Activated CD4-positive, alpha-beta T cell treated with anti-CD3 and anti-CD28 coated beads, Interleukin-10, Interleukin-2, amounts not matched to agents 100 ng/mL and 50 ng/mL, durations not matched to agents 16 hours and 8 hours (primary cell): ENCODE results near the gene LRRC7.

Experiments used
- DNase-seq: peaks from one replicate; pipeline ENCODE4 v3.0.0-alpha.2; 2020

Gene LRRC7

DNA sequence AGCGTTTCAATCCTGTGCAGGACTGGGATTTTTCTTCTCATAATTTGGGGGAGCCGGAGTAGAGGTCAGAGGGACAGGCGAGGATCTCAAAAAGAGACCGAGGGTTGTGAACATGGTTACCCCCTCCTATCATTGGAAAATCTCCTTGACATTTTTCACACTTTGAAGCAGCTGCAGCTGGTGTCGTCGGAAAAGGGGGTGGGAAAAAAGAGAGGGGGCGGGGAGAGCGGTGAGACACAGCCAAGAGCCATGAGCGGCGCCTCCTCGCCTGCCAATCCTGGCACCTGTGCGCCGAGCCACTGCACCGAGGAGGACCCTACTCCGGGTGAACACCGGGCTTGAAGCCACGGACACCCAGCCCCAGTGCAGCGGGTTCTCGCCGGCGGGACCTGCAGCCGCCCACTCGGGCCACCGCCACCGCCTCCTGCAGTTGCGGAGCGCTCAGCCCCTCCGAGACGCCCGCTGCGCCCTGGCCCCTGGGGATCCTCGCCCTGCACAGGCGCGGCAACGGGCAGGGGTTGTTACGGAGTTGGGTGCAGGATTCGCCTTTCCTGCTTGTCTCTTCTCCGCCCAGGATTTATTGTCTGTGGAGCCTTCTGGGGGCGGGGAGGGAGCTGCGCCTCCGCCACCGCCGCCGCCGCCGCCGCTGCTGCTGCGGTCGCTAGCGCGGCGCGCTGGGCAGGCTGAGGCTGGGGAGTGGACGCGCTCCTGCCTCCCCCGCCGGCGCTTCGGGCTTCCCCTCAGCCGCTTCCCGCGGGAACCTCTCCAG is at the start of gene LRRC7:
Gene LRRC7, plus strand, starts transcription at position 271 of the 769 bp plus-strand sequence. CDS start 718 bp downstream, outside the sequence.
- peak; percentile 2 for DNase-seq

DNA sequence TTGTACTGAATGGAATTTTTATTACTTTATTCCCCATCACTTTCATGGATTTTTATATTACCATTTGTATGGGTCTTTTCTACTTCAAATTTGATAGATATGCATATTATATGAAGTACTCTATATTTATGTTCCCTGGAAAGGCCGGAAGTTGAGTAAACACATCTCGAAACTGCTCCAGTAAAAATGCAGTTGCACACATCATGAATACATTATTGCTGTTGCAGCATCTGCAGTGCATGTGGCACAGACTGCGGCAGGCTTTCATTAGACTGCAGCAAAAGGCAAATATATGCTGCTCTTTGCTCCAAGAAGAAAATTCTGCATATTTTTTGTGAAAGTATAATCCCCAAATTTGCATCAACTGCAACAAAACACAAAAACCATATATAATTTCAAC is 48.7 kb upstream of the LRRC7 start:
- DNase-seq = no peak

DNA sequence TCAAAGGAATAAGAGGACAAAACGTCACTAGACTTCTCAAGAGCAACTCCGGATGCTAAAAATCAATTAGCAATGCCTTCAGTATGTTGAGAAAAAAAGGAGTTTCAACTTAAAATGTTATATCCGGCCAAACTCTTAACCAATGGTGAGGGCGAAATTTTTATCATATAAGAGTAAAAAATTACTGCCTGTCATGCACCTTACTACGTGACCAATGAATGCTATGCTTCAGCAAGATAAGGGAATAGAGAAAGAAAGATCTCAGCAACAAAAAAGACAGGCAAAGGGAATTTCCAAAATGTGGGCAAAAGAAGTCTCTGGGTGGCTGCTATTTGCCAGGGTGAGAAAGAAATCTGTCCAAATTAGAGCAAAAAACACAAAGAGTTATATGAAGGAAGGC is 47.4 kb upstream of the LRRC7 start:
- DNase-seq = no peak

DNA sequence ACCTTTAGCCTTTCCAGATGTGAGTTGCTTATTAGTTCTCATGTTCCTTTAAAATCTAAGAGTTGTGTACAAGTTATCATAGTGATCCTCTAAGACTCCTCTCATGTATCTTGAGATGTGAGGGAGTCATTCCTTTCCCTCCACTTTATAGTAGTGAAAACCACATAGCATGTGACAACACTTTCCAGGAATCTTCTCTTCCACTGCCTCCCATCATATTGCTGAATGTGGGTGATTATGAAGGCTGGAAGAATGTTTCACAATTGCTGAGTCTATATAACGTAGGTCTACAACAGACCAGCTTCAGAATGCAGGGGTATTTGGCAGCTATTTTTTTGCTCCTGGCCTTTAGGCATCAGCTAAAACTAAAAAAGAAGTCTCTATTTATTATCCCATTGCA is 44.7 kb upstream of the LRRC7 start:
- no peak for DNase-seq

DNA sequence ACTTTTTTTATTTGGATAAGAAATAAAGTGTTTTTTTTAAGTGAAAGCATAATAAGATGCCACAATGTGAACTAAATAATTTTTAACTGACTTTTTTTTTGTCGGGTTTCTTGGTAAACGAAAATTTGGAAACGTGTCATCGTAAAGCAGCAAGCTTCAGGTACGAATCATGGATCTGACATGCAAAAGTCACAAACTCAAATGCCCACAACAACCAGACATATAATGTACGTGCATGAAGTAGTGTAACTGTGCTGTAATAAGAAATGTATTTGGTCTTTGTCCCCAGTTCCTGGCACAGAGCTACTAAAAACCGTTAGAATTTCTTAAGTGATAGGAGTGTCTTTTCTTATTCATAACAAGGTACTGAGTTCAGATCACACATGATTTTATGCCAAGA is 44.3 kb upstream of the LRRC7 start:
- no peak for DNase-seq

DNA sequence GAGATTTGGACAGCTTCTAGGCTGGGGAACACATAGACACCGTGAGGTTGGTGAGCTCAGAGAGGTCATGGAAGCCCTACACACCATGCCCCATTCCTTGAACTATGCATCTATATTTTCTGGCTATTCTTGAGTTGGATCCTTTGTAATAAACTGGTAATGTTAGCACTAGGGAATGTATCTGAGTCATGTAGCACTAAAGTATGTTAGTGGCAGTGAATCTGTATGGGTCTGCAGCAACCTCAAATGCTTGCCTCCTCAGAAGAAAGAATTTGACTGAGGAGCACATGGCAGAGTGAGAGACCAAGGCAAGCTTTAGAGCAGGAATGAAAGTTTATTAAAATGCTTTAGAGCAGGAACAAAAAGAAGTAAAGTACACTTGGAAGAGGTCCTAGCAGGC is 43.7 kb upstream of the LRRC7 start:
- DNase-seq = no peak

DNA sequence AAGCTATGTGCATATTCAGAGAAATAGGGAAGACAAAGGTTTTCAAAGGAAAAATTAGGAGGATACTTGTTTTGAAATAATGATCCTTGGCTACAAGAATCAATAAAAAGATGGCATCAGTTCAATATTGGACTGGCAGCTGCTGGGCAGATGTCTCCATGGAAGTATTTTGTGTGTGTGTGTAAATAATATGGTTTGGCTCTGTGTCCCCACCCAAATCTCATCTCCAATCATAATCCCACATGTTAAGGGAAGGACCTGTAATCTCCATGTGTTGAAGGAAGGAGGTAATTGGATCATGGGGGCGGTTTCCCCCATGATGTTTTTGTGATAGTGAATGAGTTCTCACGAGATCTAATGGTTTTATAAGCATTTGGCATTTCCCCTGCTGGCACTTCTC is 40.4 kb upstream of the LRRC7 start:
- no peak for DNase-seq

DNA sequence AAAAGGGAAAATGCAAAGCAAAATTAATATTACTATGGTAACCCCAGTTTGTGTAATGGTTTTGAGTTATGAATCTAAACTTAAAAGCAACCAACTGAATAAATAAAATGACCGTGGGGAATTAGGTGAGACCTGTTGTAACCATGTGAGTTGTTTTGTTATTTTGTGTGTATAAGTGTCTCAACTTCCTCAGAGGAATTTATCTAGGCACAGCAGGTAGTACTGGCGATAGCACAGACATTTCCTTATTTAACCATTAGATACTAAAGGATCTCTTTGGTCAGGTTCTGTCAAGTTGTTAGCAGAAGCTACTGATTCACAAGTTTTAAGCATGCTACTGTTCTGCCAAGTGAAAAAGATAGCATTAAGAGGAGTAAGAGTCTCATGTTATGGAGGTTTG is 39.3 kb upstream of the LRRC7 start:
- no peak for DNase-seq

DNA sequence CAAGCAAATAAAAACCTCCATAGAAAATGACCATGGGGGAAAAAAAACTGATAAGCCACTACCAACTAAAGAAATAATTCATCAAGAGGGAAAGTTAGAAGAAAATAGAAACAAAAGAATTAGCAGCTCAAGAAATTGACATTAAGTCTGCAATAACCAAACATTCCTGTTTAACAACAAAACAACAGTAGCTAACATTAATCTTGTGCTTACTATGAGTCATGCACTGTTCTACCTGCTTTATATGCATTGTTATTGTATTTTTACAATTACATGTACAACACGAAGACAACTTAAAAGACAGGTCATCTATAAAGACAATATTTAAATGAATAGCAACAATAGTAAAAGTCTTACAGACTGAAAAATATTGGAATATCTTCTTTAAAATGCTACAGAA is 34.4 kb upstream of the LRRC7 start:
- DNase-seq = no peak

DNA sequence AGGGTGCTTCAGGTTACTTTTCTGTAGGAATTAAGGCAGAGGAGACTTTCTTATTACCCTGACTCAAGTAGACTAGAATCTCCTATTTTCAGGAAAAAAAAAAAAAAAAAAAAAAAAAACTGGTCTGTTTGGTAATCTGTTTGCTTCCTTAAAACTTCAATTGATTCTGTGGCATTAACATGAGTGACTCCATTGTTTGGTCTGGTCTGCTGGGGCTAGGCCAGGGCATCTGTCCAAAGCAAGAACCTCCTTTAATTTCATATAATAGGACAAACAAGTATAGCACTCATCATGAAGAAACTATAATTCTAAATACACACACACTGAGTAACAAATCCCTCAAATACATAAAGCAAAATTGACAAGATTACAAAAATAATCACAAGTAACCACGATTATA is 32.9 kb upstream of the LRRC7 start:
- no peak for DNase-seq

DNA sequence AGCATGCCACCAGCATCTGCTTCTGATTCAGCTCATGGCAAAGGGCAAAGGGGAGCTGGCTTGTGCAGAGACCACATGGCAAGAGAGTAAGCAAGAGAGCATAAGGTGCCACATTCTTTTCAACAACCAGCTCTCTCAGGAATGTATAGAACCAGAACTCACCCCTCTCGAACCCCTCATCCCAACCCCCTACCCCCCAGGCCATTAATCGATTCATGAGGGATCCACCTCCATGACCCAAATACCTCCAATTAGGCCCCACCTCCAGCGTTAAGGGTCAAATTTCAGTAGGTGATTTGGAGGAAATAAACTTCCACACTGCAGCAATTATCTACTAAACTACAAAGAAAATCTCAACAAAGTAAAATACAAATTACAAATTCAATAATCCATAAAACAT is 32.2 kb upstream of the LRRC7 start:
- DNase-seq = no peak

DNA sequence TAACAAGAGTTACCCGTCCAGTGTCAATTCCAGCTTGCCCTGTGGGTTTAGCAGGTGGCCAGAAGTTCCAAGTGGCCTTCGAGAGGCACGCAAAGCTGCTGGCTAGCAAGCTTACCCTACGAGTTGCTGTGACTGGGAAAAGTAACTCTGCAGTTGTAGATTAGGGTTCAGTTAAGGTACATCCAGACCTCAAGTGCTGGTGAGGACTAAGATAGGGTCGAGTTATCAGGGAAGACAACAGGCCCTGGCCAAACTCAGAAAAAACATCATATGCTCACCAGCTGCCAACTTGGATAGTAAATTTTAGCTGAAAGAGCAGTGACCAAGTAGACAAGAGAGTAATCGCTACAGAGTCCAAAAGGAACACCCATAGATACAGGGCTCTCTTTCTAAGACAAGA is 27.7 kb upstream of the LRRC7 start:
- DNase-seq = no peak

DNA sequence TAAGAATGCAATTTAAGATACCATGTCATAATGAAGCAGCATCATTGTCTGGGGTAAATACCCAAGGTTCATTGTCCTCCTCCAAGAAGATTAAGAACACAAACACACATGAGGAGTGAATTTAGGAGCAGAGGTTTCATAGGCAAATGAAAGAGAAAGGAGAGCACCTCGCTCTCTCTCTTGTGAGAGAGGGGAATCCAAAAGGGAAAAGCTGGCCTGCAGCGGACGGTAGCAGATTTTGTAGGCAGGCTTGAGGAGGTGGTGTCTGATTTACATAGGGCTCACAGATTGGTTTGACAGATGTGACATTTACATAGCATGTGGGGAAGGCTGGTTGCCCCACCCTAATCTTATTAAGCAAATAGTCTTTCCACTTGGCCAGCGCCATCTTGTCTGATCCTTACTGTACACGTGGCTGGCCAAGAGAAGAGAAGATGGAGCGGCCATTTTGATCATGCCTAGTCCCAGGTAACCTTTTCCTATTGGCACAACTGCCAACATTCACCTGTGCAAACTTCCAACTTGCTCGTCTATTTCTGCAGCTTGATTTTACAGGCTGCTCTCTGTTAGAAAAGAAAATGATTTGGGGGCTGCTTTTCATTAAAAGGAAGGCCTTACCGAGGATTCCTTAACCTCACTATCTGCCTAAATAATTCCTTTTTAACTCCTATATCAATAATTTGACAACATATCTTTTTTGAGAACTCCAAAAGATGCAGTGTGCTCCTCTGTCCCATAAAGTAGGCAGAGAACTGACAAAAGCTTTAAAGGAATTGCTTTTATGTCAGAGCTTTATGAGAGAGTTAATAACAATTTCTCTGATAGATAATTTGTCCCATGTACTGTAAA is 16.0 kb upstream of the LRRC7 start:
- no peak for DNase-seq

DNA sequence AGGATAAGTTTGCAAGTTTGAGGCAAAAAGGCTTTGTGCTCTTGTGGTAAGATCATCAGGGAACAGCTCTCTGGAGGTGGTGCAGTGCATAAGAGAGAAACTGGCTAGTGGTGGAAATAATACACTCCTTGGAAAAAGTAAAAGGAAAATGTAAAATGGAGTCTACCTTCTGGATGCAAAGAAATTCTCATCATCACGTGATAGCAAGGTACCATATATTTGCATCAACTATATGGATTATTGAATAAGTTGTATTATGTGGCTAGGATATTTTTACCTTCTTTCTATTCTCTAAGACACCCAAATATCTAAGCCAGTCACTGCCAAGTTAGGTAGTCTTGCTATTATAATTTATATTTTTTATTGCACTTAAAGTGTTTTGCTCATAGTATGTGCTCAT is 14.0 kb upstream of the LRRC7 start:
- no peak for DNase-seq

DNA sequence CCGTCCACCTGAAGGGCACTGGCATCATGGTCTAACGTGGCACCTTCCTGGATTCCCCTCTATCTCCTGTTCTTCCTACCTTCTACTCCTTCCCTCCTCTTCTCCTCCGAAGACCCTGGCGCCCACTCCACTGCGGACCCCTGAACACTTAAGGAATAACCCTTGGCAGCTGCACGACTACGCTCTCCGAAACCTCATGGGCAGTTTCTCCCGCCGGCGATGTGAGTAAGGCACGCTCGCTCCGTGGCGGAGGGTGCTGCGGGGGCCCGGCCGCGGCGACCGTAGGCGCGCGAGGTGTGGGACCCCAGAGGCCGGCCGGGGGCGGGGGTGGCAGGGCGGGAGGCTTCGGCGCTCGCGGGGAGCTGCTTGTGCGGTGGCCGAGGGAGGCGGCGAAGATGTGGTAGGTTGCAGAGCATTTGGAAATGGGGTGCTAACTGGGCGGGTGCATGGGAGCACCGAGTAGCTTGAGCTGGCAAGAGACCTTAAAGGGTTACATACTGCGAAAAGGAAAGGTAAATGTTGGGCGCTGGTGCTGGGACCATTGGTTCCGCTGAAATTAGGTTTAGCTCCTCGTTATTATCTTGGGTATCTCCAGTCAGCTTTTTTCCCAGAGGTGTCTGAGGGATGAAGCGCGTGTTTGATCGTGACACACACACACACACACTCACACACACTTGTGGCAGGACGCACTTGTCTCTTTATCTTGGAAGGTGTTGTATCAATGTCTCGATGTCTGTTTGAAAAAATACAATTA is 876 bp downstream of the LRRC7 start:
- no peak for DNase-seq

DNA sequence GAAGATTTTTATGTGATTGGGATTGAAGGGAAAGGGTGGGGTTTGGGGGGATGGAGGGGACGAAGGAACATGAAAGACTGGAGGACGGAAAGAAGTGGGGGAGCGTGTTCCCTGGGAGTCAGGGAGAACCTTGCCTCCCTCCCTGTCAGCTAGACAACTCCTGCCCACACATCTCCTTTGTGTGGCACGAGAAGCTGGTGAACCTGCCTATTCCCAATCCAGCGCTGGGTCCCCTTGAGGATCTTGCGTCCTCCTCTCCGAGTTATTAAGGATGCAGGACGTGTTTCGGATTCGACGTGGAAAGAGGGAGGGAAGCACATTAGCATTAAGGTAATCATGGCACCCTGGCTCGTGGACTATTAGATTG is 1.4 kb downstream of the LRRC7 start:
- no peak for DNase-seq

DNA sequence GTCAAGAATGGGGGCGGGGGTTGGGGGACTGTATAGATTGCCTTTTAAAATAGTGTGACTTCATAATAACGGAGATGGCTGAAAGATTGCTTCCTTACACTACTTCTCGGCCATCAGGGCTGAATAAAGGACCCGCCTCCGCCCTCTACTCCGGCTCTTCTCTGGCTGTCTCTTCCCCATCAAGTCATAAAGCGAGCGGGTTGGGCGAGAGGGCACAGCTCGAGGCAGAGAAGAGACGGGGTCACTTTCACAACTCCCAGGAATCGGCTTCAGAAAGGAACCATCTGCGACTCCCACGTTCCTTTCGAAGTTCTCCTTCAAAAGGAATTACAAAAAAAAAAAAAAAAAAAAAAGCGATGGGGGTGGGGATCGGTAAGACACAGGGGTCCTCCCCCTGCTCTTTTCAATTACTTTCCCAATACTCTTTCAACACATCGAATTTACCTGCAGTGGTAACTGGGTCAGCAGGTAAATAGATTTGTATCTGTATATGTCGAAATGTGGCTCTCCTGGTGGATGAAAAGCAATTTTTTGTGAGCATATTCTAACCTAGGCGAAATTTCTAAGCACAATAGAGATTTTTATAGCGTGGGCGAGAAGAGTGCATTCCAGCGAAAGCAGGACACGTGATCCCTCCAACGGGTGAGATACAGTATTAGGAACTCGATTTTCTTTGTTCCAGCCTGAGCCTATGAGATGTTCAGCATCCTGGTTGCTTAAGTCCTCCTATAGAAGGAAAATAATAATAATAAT is 2.0 kb downstream of the LRRC7 start:
- DNase-seq = no peak

DNA sequence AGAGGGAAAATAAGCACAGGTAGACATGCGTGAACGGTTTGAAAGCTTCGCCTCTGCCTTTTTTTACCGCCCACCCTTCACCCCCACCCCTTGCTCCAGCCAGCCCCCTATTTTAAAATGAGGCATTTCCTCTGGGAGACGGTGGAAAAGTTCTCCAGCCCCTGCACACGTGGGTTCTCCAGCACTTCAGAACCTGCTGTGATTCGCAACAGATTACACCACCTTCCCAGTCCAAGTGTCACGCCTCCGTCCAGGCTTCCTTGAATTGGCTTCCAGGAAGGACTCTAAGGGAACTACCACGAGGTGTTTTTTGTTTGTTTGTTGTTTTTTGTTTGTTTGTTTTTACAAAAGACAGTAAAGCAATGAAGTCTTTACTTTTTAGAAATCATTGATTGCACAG is 2.6 kb downstream of the LRRC7 start:
- DNase-seq = no peak

DNA sequence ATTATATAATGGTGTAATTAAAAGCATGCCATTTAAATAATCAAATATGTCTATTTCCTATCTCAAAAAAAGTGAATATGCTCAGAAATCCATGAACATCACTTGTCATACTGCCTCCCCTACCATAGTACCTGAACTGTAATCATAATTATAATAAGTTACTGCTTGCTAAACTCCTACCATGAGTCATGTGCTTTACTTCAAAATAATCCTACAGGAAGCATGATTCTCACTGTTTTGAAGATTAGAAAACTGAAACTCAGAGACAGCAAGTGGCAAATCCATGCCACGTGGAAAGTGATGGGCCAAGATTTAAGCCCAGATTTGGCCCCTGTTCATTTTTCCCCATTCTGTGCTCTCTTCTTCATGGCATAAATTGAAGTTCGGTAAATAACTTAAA is 5.2 kb downstream of the LRRC7 start:
- DNase-seq = no peak

DNA sequence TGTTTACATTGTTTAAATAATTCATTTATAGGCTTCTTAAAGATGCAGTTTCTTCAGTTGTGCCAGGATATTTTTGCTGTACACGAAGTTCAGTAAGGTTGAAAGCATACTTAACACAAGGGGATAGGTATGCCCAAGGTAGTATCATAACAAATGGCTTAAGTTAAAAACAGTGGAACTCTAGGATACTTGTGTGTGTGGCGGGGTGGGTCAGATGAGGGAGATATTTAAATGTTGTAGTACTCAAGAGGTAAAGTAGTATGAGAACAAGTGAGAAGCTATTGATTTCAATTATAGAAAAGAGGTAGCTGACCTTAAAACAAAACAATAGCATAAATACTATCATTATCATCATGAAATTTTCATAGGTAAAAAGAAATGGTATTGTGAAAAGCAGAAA is 6.2 kb downstream of the LRRC7 start:
- DNase-seq = no peak

DNA sequence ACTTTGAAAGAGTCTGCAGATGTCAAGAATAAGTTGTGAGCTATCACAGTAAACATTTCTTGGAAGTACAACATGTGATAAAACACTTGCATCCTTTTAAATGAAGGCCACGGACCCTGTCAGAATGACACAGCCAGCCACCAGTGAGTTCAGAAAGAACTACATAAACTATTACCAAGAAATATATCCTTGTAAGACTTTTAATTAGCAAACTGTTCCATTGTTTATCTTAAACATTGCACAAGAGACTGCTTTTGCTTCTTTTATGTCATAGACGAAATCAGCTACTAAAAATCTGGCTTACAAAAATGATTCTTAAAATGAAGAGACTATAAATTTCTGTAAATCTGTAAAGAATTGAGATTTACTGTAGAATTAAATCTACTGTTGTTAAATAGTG is 17.9 kb downstream of the LRRC7 start:
- DNase-seq = no peak

DNA sequence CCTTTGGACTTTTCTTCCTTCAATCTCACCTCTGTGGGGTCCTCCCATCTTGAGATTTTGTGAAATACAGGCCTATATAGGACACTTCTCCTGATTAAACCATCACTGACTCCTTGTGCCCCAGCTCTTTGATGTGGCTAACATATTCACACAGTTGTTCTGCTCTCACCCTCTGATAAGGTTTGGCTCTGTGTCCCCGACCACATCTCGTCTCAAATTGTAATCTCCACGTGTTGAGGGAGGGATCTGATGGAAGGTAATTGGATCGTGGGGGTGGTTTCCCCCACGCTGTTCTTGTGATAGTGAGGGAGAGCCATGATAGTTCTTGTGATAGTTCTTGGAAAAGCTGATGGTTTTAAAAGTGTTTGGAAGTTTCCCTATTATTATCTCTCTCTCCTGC is 19.7 kb downstream of the LRRC7 start:
- DNase-seq = no peak

DNA sequence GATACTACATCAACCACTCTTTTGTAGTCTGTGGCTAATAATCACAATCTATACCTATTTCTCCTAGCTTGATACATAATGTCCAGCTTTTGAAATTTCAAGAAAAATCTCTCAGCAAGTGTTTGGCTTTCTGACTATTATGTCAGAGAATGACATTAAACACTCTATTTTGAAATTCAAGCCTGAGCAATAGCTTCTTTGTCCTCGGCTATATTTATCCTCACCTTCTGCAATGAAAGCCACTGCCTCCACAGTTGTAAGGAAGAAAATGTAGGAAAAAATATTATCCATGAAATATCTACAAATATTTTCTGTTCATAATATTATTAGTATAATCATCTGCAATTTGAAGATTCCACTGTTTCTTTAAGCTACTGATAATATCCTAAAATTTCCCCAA is 22.1 kb downstream of the LRRC7 start:
- DNase-seq = no peak
